HCT116 (cell line): ENCODE measurements around the gene ANO6.

Experiments
- ATF3 ChIP-seq: IDR thresholded peaks from 2 replicates; pipeline ENCODE4 v1.6.1; 2012
- CEBPB ChIP-seq: IDR thresholded peaks from 2 replicates; pipeline ENCODE4 v1.6.1; 2012; ENCODE audit warnings: low read depth
- CTCF ChIP-seq, 3 experiments: fragments of 200-600 bp in 1 of 3; sonication (generic) in 1 of 3; IDR thresholded peaks in 2 of 3; conservative IDR thresholded peaks in 1 of 3; 2 replicates each; pipeline ENCODE4 v1.5.1; 2012 to 2017; ENCODE audit warnings: low read depth in 2 of 3, low read length in 2 of 3, antibody characterized with exemption in 1 of 3, borderline replicate concordance in 1 of 3, control low read depth in 1 of 3, mild to moderate bottlenecking in 1 of 3, mixed read lengths in 1 of 3, mixed run types in 1 of 3, moderate library complexity in 1 of 3; ENCODE audit not compliant: insufficient read depth in 1 of 3
- MAX ChIP-seq: IDR thresholded peaks from 2 replicates; pipeline ENCODE4 v1.6.1; 2012
- POLR2A ChIP-seq: IDR thresholded peaks from 2 replicates; pipeline ENCODE4 v1.7.0; 2011; ENCODE audit warnings: borderline replicate concordance; ENCODE audit not compliant: insufficient read depth, insufficient read length; ENCODE audit errors: extremely low read depth
- POLR2AphosphoS5 ChIP-seq: IDR thresholded peaks from 2 replicates; pipeline ENCODE4 v1.6.1; 2011; ENCODE audit warnings: mild to moderate bottlenecking, low read depth, low read length, moderate library complexity
- RAD21 ChIP-seq: IDR thresholded peaks from 2 replicates; pipeline ENCODE4 v1.6.1; 2012; ENCODE audit warnings: low read depth, mild to moderate bottlenecking
- SIN3A ChIP-seq: IDR thresholded peaks from 2 replicates; pipeline ENCODE4 v1.6.1; 2012; ENCODE audit warnings: low read depth
- SRF ChIP-seq: IDR thresholded peaks from 2 replicates; pipeline ENCODE4 v1.6.1; 2012; ENCODE audit warnings: low read depth
- YY1 ChIP-seq: IDR thresholded peaks from 2 replicates; pipeline ENCODE4 v1.6.1; 2011; ENCODE audit warnings: low read length, low read depth, moderate library complexity, mild to moderate bottlenecking; ENCODE audit not compliant: insufficient replicate concordance; ENCODE audit errors: extremely low read depth

- TF ChIP-seq CTCF (IDR thresholded peaks at IDR 0.05 in 2 of 3, conservative IDR thresholded peaks at IDR 0.05 in 1 of 3; ENCODE audit: borderline replicate concordance in 1 of 3, insufficient read depth in 1 of 3, low read depth in 2 of 3, low read length in 2 of 3) (no peak), POLR2AphosphoS5 (no peak), RAD21 (no peak), POLR2A (no peak), MAX (no peak), SIN3A (no peak), CEBPB (no peak), YY1 (no peak), SRF (no peak), ATF3 (no peak)
These were observed 5.1 kb downstream of the ANO6 start for GRCh38 chr12:45220969-45221368.
